GM12865 (cell line): ENCODE results near the gene SUGCT.
"Not testable (repeated sequence)": the region's sequence is repeated elsewhere in the genome, so short reads cannot be mapped to it uniquely, and the experiment has no call there.

Source experiments
- DNase-seq: peaks from one replicate; pipeline ENCODE4 v3.0.0; 2010; ENCODE audit warnings: low read depth
- H3K4me3 ChIP-seq: 2 replicates; pipeline ENCODE4 v1.5.1; 2011; ENCODE audit warnings: mild to moderate bottlenecking, low read depth, low read length, control low read depth
- TF ChIP-seq, protein P1 (sequence below): IDR thresholded peaks from 2 replicates; pipeline ENCODE4 v1.5.1; 2011; ENCODE audit warnings: low read length, control low read depth, low read depth, inconsistent platforms; ENCODE audit not compliant: insufficient read depth; ENCODE audit errors: missing control alignments

Gene SUGCT

GRCh38 chr7:40147371-40148246 lies 12.8 kb downstream of the SUGCT start:
- H3K4me3 ChIP-seq: no peak overlapping the region
- DNase-seq: no peak
- TF ChIP-seq, protein P1, sequence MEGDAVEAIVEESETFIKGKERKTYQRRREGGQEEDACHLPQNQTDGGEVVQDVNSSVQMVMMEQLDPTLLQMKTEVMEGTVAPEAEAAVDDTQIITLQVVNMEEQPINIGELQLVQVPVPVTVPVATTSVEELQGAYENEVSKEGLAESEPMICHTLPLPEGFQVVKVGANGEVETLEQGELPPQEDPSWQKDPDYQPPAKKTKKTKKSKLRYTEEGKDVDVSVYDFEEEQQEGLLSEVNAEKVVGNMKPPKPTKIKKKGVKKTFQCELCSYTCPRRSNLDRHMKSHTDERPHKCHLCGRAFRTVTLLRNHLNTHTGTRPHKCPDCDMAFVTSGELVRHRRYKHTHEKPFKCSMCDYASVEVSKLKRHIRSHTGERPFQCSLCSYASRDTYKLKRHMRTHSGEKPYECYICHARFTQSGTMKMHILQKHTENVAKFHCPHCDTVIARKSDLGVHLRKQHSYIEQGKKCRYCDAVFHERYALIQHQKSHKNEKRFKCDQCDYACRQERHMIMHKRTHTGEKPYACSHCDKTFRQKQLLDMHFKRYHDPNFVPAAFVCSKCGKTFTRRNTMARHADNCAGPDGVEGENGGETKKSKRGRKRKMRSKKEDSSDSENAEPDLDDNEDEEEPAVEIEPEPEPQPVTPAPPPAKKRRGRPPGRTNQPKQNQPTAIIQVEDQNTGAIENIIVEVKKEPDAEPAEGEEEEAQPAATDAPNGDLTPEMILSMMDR: no peak

GRCh38 chr7:40148247-40148580 lies 13.4 kb downstream of the SUGCT start:
- H3K4me3 ChIP-seq, DNase-seq: not testable (repeated sequence)

GRCh38 chr7:40148671-40149070 lies 13.9 kb downstream of the SUGCT start:
- no peak overlapping the region for H3K4me3 ChIP-seq
- TF ChIP-seq, protein P1: no peak
- no peak for DNase-seq

DNA sequence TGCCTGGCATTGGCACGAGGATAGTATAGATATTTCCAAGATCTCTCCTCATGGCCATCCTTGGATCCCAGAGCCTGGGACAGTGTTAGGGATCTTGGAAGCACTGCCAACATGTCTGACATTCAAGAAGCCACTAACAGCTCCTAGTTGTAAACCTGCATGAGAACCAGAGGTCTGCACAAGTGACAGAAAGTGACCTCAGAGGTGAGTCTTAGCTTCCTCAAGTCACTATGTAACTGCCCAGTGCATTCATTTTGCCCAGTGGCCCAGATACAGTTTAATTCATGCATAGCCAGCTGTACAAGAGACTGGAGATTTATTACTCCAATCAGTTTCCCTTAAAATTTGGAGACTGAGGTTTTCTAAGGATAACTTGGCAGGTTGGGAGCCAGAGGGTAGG lies 16.7 kb downstream of the SUGCT start:
- no peak overlapping the region for H3K4me3 ChIP-seq
- no peak for DNase-seq
- TF ChIP-seq, protein P1: no peak

- DNase-seq: no peak
- TF ChIP-seq, protein P1: no peak
- H3K4me3 ChIP-seq: no peak overlapping the region
Observed at GRCh38 chr7:40156988-40157387, 22.2 kb downstream of the SUGCT start.

GRCh38 chr7:40162516-40162915 lies 27.7 kb downstream of the SUGCT start:
- no peak for DNase-seq
- H3K4me3 ChIP-seq: no peak overlapping the region
- TF ChIP-seq, protein P1: no peak

GRCh38 chr7:40165216-40165615 lies 30.4 kb downstream of the SUGCT start:
- TF ChIP-seq, protein P1: no peak
- no peak overlapping the region for H3K4me3 ChIP-seq
- DNase-seq: no peak
